A549 (cell line): Measurements from ENCODE around the gene CPSF4. TPM values are rescaled to one million over a fixed set of nuclear protein-coding genes. Genes with fewer than 3 reads are reported as not detected.
A peak's percentile ranks its signal among the peaks of the same experiment; 100 is the strongest.

Experiments used
- ATAC-seq, 2 experiments: fragments of 200-7000 bp in 1 of 2; fragments of >200 bp in 1 of 2; cut with Nextera tagmentation in 1 of 2; cut with Tn5 transposase in 1 of 2; 3 replicates each; pipeline versions ENCODE4 v1.8.0 to v1.9.1; 2018 to 2020; ENCODE audit warnings: mild to moderate bottlenecking in 1 of 2, moderate library complexity in 1 of 2
- CTCF ChIA-PET: fragments of 300-600 bp; sonication (Branson Sonifier 250); formaldehyde crosslinking; extraction: SDS; loops from one replicate; lab custom pipeline; 2021; ENCODE audit warnings: antibody characterized with exemption, inconsistent platforms; lab: Yijun Ruan, JAX
- POLR2A ChIA-PET: fragments of 350-600 bp; formaldehyde crosslinking; extraction: SDS; loops from one replicate; lab custom pipeline; 2021; ENCODE audit warnings: antibody characterized with exemption, inconsistent platforms; lab: Yijun Ruan, JAX
- DNase-seq, 2 experiments: peaks; one replicate each; pipeline versions ENCODE4 v3.0.0 to v3.0.0-alpha.2; 2011 to 2016; ENCODE audit warnings: low read depth in 1 of 2, low spot score in 1 of 2
- FAIRE-seq: peaks from 2 replicates; lab custom pipeline; 2011; peaks lifted over from hg19 to GRCh38; lab: Jason Lieb, UNC
- H3K27ac ChIP-seq, 2 experiments: fragments of >200 bp; sonication (Bioruptor Twin); formaldehyde crosslinking; 3 replicates each; pipeline ENCODE4 v1.5.1; 2016 to 2017
- H3K4me1 ChIP-seq: fragments of >200 bp; sonication (Bioruptor Twin); formaldehyde crosslinking; 3 replicates; pipeline ENCODE4 v1.6.1; 2016
- H3K4me2 ChIP-seq: fragments of >200 bp; sonication (Bioruptor Twin); formaldehyde crosslinking; 3 replicates; pipeline ENCODE4 v1.6.1; 2016
- H3K4me3 ChIP-seq: fragments of >200 bp; sonication (Bioruptor Twin); formaldehyde crosslinking; 3 replicates; pipeline ENCODE4 v1.5.1; 2016
- H3K9me3 ChIP-seq: fragments of >200 bp; sonication (Bioruptor Twin); formaldehyde crosslinking; 3 replicates; pipeline ENCODE4 v1.6.1; 2016
- CHD4 ChIP-seq: fragments of 200-600 bp; sonication (generic); IDR thresholded peaks from 2 replicates; pipeline ENCODE4 v1.6.1; 2016; ENCODE audit warnings: antibody characterized with exemption, mild to moderate bottlenecking, borderline replicate concordance
- EHF ChIP-seq: fragments of 250-450 bp; sonication (Bioruptor Pico); IDR thresholded peaks from 2 replicates; pipeline ENCODE4 v1.5.0; 2020; ENCODE audit warnings: mild to moderate bottlenecking
- ESRRA ChIP-seq: fragments of 150-350 bp; IDR thresholded peaks from 2 replicates; pipeline ENCODE4 v1.6.1; 2014; ENCODE audit warnings: mild to moderate bottlenecking, low read length, borderline replicate concordance
- FOSL2 ChIP-seq, 2 experiments: fragments of 450-650 bp in 1 of 2; fragments of >200 bp in 1 of 2; sonication (Bioruptor Twin) in 1 of 2; formaldehyde crosslinking; IDR thresholded peaks; 2 replicates each; pipeline versions ENCODE4 v1.5.0 to v1.6.1; 2016 to 2020; ENCODE audit warnings: mild to moderate bottlenecking in 1 of 2, moderate library complexity in 1 of 2
- HOXA7 ChIP-seq: fragments of 250-450 bp; sonication (Bioruptor Pico); IDR thresholded peaks from 2 replicates; pipeline ENCODE4 v1.5.0; 2020; ENCODE audit warnings: mild to moderate bottlenecking, moderate library complexity
- HOXB5 ChIP-seq: fragments of 250-450 bp; sonication (Bioruptor Pico); IDR thresholded peaks from 2 replicates; pipeline ENCODE4 v1.5.0; 2020; ENCODE audit warnings: mild to moderate bottlenecking, moderate library complexity
- JUN ChIP-seq, 2 experiments: fragments of >200 bp; sonication (Bioruptor Twin); formaldehyde crosslinking; IDR thresholded peaks; 2 replicates in 1 of 2; 3 replicates in 1 of 2; pipeline ENCODE4 v1.6.1; 2016 to 2017
- MAFK ChIP-seq: fragments of 450-650 bp; IDR thresholded peaks from 2 replicates; pipeline ENCODE4 v1.6.1; 2014; ENCODE audit not compliant: partially characterized antibody
- MAZ ChIP-seq: fragments of 150-350 bp; IDR thresholded peaks from 2 replicates; pipeline ENCODE4 v1.6.1; 2014; ENCODE audit warnings: antibody characterized with exemption, low read depth, low read length, borderline replicate concordance
- POLR2AphosphoS2 ChIP-seq: conservative IDR thresholded peaks from 2 replicates; pipeline ENCODE4 v1.6.1; 2012; ENCODE audit warnings: low read length, improper control_type of control experiment, inconsistent platforms
- RFX5 ChIP-seq: fragments of 450-650 bp; IDR thresholded peaks from 2 replicates; pipeline ENCODE4 v1.7.1; 2014; ENCODE audit warnings: antibody characterized with exemption, mild to moderate bottlenecking, moderate library complexity
- ZC3H11A ChIP-seq: fragments of 450-650 bp; IDR thresholded peaks from 2 replicates; pipeline ENCODE4 v1.6.1; 2014; ENCODE audit warnings: antibody characterized with exemption, mild to moderate bottlenecking
- ZFP36 ChIP-seq: fragments of 450-650 bp; IDR thresholded peaks from 2 replicates; pipeline ENCODE4 v1.6.1; 2014; ENCODE audit warnings: borderline replicate concordance; ENCODE audit not compliant: partially characterized antibody
- WGBS: methylation state at CpG from one replicate; pipeline ENCODE4 v1.1.6; 2017; ENCODE audit errors: missing lambda C conversion rate; 5-methylcytosine and 5-hydroxymethylcytosine counted together
- polyA plus RNA-seq, 4 experiments: library from polyadenylated mRNA; depleted of rRNA in 3 of 4; stranded (reverse); fragments of >200 nt; fragmentation: RNase III in 1 of 4; extraction: RNeasy Plus Mini Kit Qiagen cat#74134 plus additional on column Dnase treatment in 1 of 4; gene quantifications; 2 replicates in 3 of 4; 3 replicates in 1 of 4; pipeline ENCODE4 v1.2.3, GENCODE V29; 2011 to 2017
- TF ChIP-seq, protein P1 (sequence below): fragments of 250-450 bp; sonication (Bioruptor Pico); IDR thresholded peaks from 2 replicates; pipeline ENCODE4 v1.5.0; 2021; ENCODE audit warnings: mild to moderate bottlenecking, moderate library complexity, borderline replicate concordance
- TF ChIP-seq, protein P2 (sequence below): fragments of 450-650 bp; IDR thresholded peaks from 2 replicates; pipeline ENCODE4 v1.6.1; 2014; ENCODE audit warnings: antibody characterized with exemption
- TF ChIP-seq, protein P3 (sequence below): IDR thresholded peaks from 2 replicates; pipeline ENCODE4 v1.6.1; 2012

The CPSF4 gene
- polyA plus RNA-seq, 2 of the 4 experiments (the other 2 are of a cell fraction) = 28.7 to 35.6 TPM

DNA sequence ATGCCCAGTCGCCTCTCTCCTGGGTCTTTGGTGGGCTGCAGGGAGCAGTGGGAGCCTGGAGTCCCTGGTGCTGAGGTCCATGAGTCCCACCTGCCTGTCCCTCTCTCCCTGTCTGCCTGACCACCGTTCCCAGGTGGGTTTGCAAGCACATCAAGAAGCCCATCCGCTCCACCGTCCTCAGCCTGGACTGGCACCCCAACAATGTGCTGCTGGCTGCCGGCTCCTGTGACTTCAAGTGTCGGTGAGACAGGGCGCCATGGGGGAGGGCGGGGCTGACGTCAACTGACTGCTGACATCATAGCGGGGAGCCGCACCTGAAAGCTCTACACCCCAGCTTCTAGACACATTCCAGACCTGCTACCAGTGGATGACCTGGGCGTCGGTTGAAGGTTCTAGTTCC lies 49.0 kb upstream of the CPSF4 start (continued):
- TF ChIP-seq POLR2AphosphoS2 = no peak
- TF ChIP-seq MAFK = no peak
- TF ChIP-seq, protein P1, sequence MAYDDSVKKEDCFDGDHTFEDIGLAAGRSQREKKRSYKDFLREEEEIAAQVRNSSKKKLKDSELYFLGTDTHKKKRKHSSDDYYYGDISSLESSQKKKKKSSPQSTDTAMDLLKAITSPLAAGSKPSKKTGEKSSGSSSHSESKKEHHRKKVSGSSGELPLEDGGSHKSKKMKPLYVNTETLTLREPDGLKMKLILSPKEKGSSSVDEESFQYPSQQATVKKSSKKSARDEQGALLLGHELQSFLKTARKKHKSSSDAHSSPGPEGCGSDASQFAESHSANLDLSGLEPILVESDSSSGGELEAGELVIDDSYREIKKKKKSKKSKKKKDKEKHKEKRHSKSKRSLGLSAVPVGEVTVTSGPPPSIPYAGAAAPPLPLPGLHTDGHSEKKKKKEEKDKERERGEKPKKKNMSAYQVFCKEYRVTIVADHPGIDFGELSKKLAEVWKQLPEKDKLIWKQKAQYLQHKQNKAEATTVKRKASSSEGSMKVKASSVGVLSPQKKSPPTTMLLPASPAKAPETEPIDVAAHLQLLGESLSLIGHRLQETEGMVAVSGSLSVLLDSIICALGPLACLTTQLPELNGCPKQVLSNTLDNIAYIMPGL (CRISPR knock-in tag) = no peak
- TF ChIP-seq, protein P2, sequence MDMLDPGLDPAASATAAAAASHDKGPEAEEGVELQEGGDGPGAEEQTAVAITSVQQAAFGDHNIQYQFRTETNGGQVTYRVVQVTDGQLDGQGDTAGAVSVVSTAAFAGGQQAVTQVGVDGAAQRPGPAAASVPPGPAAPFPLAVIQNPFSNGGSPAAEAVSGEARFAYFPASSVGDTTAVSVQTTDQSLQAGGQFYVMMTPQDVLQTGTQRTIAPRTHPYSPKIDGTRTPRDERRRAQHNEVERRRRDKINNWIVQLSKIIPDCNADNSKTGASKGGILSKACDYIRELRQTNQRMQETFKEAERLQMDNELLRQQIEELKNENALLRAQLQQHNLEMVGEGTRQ = no peak

DNA sequence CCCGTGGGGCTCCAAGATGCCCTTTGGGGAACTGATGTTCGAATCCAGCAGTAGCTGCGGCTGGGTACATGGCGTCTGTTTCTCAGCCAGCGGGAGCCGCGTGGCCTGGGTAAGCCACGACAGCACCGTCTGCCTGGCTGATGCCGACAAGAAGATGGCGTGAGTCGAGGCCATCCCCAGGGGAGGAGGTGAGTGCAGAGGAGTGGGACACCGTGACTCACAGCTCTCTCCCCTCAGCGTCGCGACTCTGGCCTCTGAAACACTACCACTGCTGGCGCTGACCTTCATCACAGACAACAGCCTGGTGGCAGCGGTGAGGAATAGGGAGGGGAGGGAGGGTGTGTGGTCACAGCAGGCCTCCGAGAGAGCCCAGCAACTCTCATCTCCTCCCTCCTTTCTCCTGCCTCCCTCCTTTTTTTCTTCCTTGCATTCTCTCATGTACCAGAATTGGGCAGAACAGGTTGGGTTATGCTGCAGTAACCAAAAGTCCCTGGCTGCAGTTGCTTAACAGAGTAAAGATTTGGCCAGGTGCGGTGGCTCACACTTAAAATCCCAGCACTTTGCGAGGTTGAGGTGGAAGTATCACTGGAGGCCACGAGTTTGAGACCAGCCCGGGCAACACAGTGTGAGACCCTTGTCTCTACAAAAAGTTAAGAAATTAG lies 47.7 kb upstream of the CPSF4 start:
- TF ChIP-seq ZFP36 (no peak), JUN (IDR thresholded peaks at IDR 0.05) (peak in 1 of 2 experiments; percentile 16; a peak in 1 of 5 replicates), CHD4 (no peak), HOXA7 (CRISPR knock-in tag) (no peak), HOXB5 (CRISPR knock-in tag) (no peak), ESRRA (no peak), FOSL2 (IDR thresholded peaks at IDR 0.05) (no peak), FOSL2 (CRISPR knock-in tag; IDR thresholded peaks at IDR 0.05) (no peak)
- TF ChIP-seq, all 56 proteins: peak for 1
- FAIRE-seq (no peak), DNase-seq (no peak), ATAC-seq (no peak)
- no peak overlapping the region for H3K4me3 ChIP-seq
- CTCF ChIA-PET = interaction anchor here (1.2 kb wide), 1 partner anchor 25 kb away, joined by 3 read pairs; no protein-coding TSS in a partner anchor
- no peaks in the 10 kb centered on the region for H3K9me3 ChIP-seq
- H3K4me2 ChIP-seq = no peak overlapping the region
- 93% methylated on average over 23 of the region's 23 CpGs for WGBS
- POLR2A ChIA-PET = no interaction called here
- H3K27ac ChIP-seq = no peak overlapping the region
- no peaks in the 10 kb centered on the region for H3K4me1 ChIP-seq

DNA sequence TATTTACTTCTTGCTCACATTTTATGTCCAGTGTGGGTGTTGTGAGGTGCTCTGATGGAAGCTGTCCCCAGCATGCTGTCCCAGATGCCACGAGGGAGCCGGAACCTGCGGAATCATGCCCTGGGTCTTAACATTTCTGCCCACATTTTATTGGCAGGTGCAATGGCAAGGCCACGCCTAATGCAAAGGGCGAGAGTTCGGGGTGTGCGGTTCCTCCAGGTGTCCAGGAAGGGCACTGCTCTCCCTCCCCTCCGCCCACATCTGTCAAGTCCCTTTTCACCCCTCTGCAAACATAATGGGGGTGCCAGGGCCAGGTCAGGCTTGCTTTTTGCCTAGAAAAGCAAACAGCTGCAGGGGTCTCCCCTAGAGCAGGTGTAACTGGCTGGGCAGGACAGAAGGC lies 46.7 kb upstream of the CPSF4 start:
- 97% methylated on average over 8 of the region's 8 CpGs for WGBS
- POLR2A ChIA-PET = interaction anchor here (0.8 kb wide), 1 partner anchor 17 kb away, joined by 3 read pairs; the partner anchor contains the start of gene BUD31
- ATAC-seq (no peak), DNase-seq (no peak), FAIRE-seq (no peak)
- Histone ChIP-seq H3K4me3 (no peak overlapping the region), H3K4me2 (no peak overlapping the region), H3K9me3 (no peaks in the 10 kb centered on the region), H3K27ac (no peak overlapping the region), H3K4me1 (no peaks in the 10 kb centered on the region)
- no peak for TF ChIP-seq RFX5
- TF ChIP-seq MAZ = no peak
- TF ChIP-seq, protein P3, sequence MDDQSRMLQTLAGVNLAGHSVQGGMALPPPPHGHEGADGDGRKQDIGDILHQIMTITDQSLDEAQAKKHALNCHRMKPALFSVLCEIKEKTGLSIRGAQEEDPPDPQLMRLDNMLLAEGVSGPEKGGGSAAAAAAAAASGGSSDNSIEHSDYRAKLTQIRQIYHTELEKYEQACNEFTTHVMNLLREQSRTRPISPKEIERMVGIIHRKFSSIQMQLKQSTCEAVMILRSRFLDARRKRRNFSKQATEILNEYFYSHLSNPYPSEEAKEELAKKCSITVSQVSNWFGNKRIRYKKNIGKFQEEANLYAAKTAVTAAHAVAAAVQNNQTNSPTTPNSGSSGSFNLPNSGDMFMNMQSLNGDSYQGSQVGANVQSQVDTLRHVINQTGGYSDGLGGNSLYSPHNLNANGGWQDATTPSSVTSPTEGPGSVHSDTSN = no peak
- TF ChIP-seq EHF = no peak
- TF ChIP-seq ZC3H11A = no peak
- CTCF ChIA-PET = interaction anchor here (0.8 to 1.2 kb wide), 3 partner anchors 14 to 352 kb away, joined by 3 to 4 read pairs (median 3); partner anchors contain the start of gene PDAP1
